DOHH2 (cell line): ENCODE measurements around the gene ADCY7.

Experiments
- H3F3A ChIP-seq: fragments of 200-600 bp; sonication (generic), shearing (Covaris generic); 2 replicates; pipeline ENCODE4 v1.6.0; 2016; ENCODE audit warnings: antibody characterized with exemption, mild to moderate bottlenecking; ENCODE audit not compliant: control insufficient read depth, insufficient read depth
- H3K27ac ChIP-seq: fragments of 200-600 bp; sonication (generic); 2 replicates; pipeline ENCODE4 v1.5.1; 2014; ENCODE audit warnings: low read depth, mild to moderate bottlenecking, low read length, moderate library complexity
- H3K27me3 ChIP-seq: fragments of 200-600 bp; sonication (generic); 2 replicates; pipeline ENCODE4 v1.6.1; 2014; ENCODE audit warnings: mild to moderate bottlenecking, low read length, mixed read lengths; ENCODE audit not compliant: control insufficient read depth
- H3K36me3 ChIP-seq: fragments of 200-600 bp; sonication (generic); 2 replicates; pipeline ENCODE4 v1.6.1; 2014; ENCODE audit warnings: mild to moderate bottlenecking, low read length, moderate library complexity, mixed read lengths; ENCODE audit not compliant: control insufficient read depth
- H3K4me1 ChIP-seq: fragments of 200-600 bp; sonication (generic); 2 replicates; pipeline ENCODE4 v1.6.1; 2014; ENCODE audit warnings: mild to moderate bottlenecking, low read length, mixed read lengths; ENCODE audit not compliant: control insufficient read depth
- H3K4me2 ChIP-seq: fragments of 200-600 bp; sonication (generic); 2 replicates; pipeline ENCODE4 v1.6.0; 2014; ENCODE audit warnings: mild to moderate bottlenecking, low read length, moderate library complexity
- H3K4me3 ChIP-seq: fragments of 200-600 bp; sonication (generic); 2 replicates; pipeline ENCODE4 v1.5.1; 2014; ENCODE audit warnings: mild to moderate bottlenecking, low read length, mixed read lengths
- H3K79me2 ChIP-seq: fragments of 200-600 bp; sonication (generic); 2 replicates; pipeline ENCODE4 v1.6.1; 2014; ENCODE audit warnings: mild to moderate bottlenecking, low read length, mixed read lengths; ENCODE audit not compliant: control insufficient read depth
- H3K9me2 ChIP-seq: fragments of 200-600 bp; sonication (generic); replicated peaks from 2 replicates; pipeline ENCODE4 v1.6.1; 2014; ENCODE audit warnings: mild to moderate bottlenecking, low read length, mixed read lengths; ENCODE audit not compliant: control insufficient read depth
- H3K9me3 ChIP-seq: fragments of 200-600 bp; sonication (generic); 2 replicates; pipeline ENCODE4 v1.6.1; 2014; ENCODE audit warnings: antibody characterized with exemption, low read length, mixed read lengths; ENCODE audit not compliant: control insufficient read depth, insufficient read depth
- H4K20me1 ChIP-seq: fragments of 200-600 bp; sonication (generic); 2 replicates; pipeline ENCODE4 v1.6.0; 2014; ENCODE audit warnings: low read depth, mild to moderate bottlenecking, antibody characterized with exemption, low read length, moderate library complexity; ENCODE audit not compliant: control insufficient read depth, insufficient read depth
- CTCF ChIP-seq: fragments of 200-600 bp; sonication (generic); IDR thresholded peaks from one replicate; pipeline ENCODE4 v1.5.1; 2014; ENCODE audit warnings: antibody characterized with exemption, mild to moderate bottlenecking, low read depth, low read length; ENCODE audit not compliant: poor library complexity, severe bottlenecking
- EZH2phosphoT487 ChIP-seq: fragments of 200-600 bp; sonication (generic); IDR thresholded peaks from 2 replicates; pipeline ENCODE4 v1.6.1; 2017; ENCODE audit warnings: borderline replicate concordance, mild to moderate bottlenecking, antibody characterized with exemption, low read length, moderate library complexity, mixed read lengths

ADCY7 gene

GRCh38 chr16:50314665-50315064 lies 48.3 kb downstream of the ADCY7 start:
- H3K9me2 ChIP-seq, result no peaks in the 10 kb centered on the region
- H3K4me1 ChIP-seq, result no peaks in the 10 kb centered on the region
- H3K79me2 ChIP-seq, result no peaks in the 10 kb centered on the region
- H3F3A ChIP-seq, result peaks cover 3% of the 10 kb centered on the region; the same call in 1 of the 2 replicates
- H4K20me1 ChIP-seq, result no peaks in the 10 kb centered on the region
- H3K27ac ChIP-seq, result no peak overlapping the region
- no peaks in the 10 kb centered on the region for H3K27me3 ChIP-seq
- no peak overlapping the region for H3K4me3 ChIP-seq
- TF ChIP-seq EZH2phosphoT487 (no peak), CTCF (no peak)
- H3K36me3 ChIP-seq, result peaks cover 60% of the 10 kb centered on the region
- no peak overlapping the region for H3K4me2 ChIP-seq
- H3K9me3 ChIP-seq, result no peaks in the 10 kb centered on the region

GRCh38 chr16:50315346-50315997 lies 49.1 kb downstream of the ADCY7 start:
- Histone ChIP-seq H3K4me2 (no peak overlapping the region), H3K4me1 (no peaks in the 10 kb centered on the region), H3K36me3 (peaks cover 68% of the 10 kb centered on the region), H3F3A (peaks cover 3% of the 10 kb centered on the region; the same call in 1 of the 2 replicates), H3K9me3 (no peaks in the 10 kb centered on the region), H3K79me2 (no peaks in the 10 kb centered on the region), H3K4me3 (no peak overlapping the region), H3K9me2 (no peaks in the 10 kb centered on the region), H3K27ac (no peak overlapping the region), H3K27me3 (no peaks in the 10 kb centered on the region), H4K20me1 (no peaks in the 10 kb centered on the region)
- no peak for TF ChIP-seq EZH2phosphoT487
- no peak for TF ChIP-seq CTCF

GRCh38 chr16:50316102-50316847 lies 49.9 kb downstream of the ADCY7 start:
- Histone ChIP-seq H3K79me2 (no peaks in the 10 kb centered on the region), H3K9me3 (no peaks in the 10 kb centered on the region), H3K27me3 (no peaks in the 10 kb centered on the region), H3F3A (0 out of 2 replicates have a peak, but pooled peaks cover 3% of the 10 kb centered on the region), H3K4me3 (no peak overlapping the region), H3K4me2 (no peak overlapping the region), H3K27ac (no peak overlapping the region), H3K36me3 (peaks cover 76% of the 10 kb centered on the region), H4K20me1 (no peaks in the 10 kb centered on the region), H3K4me1 (no peaks in the 10 kb centered on the region), H3K9me2 (no peaks in the 10 kb centered on the region)
- TF ChIP-seq EZH2phosphoT487 (no peak), CTCF (no peak)
